Heart left ventricle (tissue), 16 donors: ENCODE results near the gene RBMS1. TPM values are rescaled to one million over a fixed set of nuclear protein-coding genes. Genes with fewer than 3 reads are reported as not detected.

Experiments used
- ATAC-seq, 4 donors: fragments of 200-7000 bp; cut with Tn5 transposase; one replicate each; pipeline ENCODE4 v1.9.1; 2020 to 2022; ENCODE audit warnings: moderate library complexity in 4 of 4, mild to moderate bottlenecking in 3 of 4, moderate number of reproducible peaks in 1 of 4
- DNase-seq, 5 donors: peaks; one replicate each; pipeline ENCODE4 v3.0.0-alpha.2; 2020
- H3K27ac ChIP-seq, 12 donors: fragments of 200-600 bp; sonication (generic) in 4 of 12; one replicate each; pipeline versions ENCODE4 v1.5.0 to v1.8.0; 2016 to 2022; ENCODE audit warnings: mild to moderate bottlenecking in 2 of 12
- H3K27me3 ChIP-seq, 9 donors: fragments of 200-600 bp; sonication (generic) in 2 of 9; one replicate each; pipeline versions ENCODE4 v1.5.1 to v1.8.0; 2016 to 2022; ENCODE audit warnings: mild to moderate bottlenecking in 3 of 9
- H3K36me3 ChIP-seq, 9 donors: fragments of 200-600 bp; sonication (generic) in 2 of 9; one replicate each; pipeline versions ENCODE4 v1.5.0 to v1.8.0; 2018 to 2022; ENCODE audit warnings: mild to moderate bottlenecking in 2 of 9
- H3K4me1 ChIP-seq, 12 donors: fragments of 200-600 bp; sonication (generic) in 4 of 12; one replicate each; pipeline versions ENCODE4 v1.5.0 to v1.8.0; 2016 to 2022; ENCODE audit warnings: mild to moderate bottlenecking in 3 of 12
- H3K4me3 ChIP-seq, 12 donors: fragments of 200-600 bp; sonication (generic) in 4 of 12; one replicate each; pipeline versions ENCODE4 v1.5.0 to v1.8.0; 2017 to 2022; ENCODE audit warnings: mild to moderate bottlenecking in 9 of 12, moderate library complexity in 4 of 12
- H3K9me3 ChIP-seq, 12 donors: fragments of 200-600 bp; sonication (generic) in 4 of 12; one replicate each; pipeline versions ENCODE4 v1.5.0 to v1.8.0; 2016 to 2022; ENCODE audit warnings: mild to moderate bottlenecking in 1 of 12
- POLR2A ChIP-seq, 2 donors: fragments of 450-650 bp; IDR thresholded peaks; one replicate each; pipeline ENCODE4 v1.6.1; 2017; ENCODE audit warnings: antibody characterized with exemption in 2 of 2, mild to moderate bottlenecking in 2 of 2, moderate library complexity in 2 of 2
- WGBS, 4 donors: extraction: QIAGEN DNeasy Blood & Tissue Kit in 2 of 4; methylation state at CpG; one replicate each; pipeline versions ENCODE4 v1.1.5 to v1.1.7; 2013 to 2018; 5-methylcytosine and 5-hydroxymethylcytosine counted together
- intact Hi-C, 10 donors: fragments of 100-400 bp; cut with DNase I; formaldehyde crosslinking; loops; one replicate each; pipeline versions ENCODE4 v1.11.1 to v1.14.2; 2022
- polyA plus RNA-seq, 2 donors: library from polyadenylated mRNA; stranded (reverse); fragments of 200-250 nt; gene quantifications; one replicate each; pipeline ENCODE4 v1.2.3, GENCODE V29; 2013
- total RNA-seq, 9 donors: library from RNA; depleted of rRNA in 2 of 9; stranded (reverse); fragments of >200 nt in 2 of 9; fragmentation: NEBNext Ultra II Directional in 3 of 9; extraction: Animal tissue kit (Norgen Biotek cat#: 25700) in 3 of 9; gene quantifications; one replicate each; pipeline versions ENCODE4 v1.1.0 to v1.2.4, GENCODE V29; 2016 to 2023
- TF ChIP-seq, protein P1 (sequence below), 12 donors: fragments of 200-600 bp; sonication (generic) in 4 of 12; IDR thresholded peaks; one replicate each; pipeline versions ENCODE4 v1.5.0 to v1.8.0; 2018 to 2022; ENCODE audit warnings: antibody characterized with exemption in 12 of 12, mild to moderate bottlenecking in 5 of 12
- donor health status: ischemic (EF 13 %, LVEDD 7.1; RV severe dilation, severe dysfunction).
- donor health status: healthy with polysubstance abuse.
- donor health status: DM: no; HTN: yes; CAD: no.
- donor health status: DM: no; HTN: no; CAD: no.
- donor health status: ischemic (EF 25% LVEDD 6.9; RV normal size, moderate dysfunction).
- donor health status: ischemic (EF 25% LVEDD 5.7; RV mildly dilated, moderate dysfunction).
- donor health status: healthy.
- donor health status: DM: yes; HTN: yes; CAD: no.
- donor health status: ischemic (EF 35%, LVEDD 5.7; RV mildly dilated, moderate dysfunction).
- donor health status: nonischemic (EF 11% LVEDD 7.7; RV severe dilation, severe dysfunction).
- donor health status: DM: yes; HTN: yes; CAD: no.
- donor health status: PGD.
- donor health status: ischemic (EF 29% LVEDD 5.4; RV normal size, mild dysfunction).
- donor health status: nonischemic (EF 23%, LVEDD 6.1; RV moderate dilation, normal function).

The RBMS1 gene
- total and polyA plus RNA-seq, 11 donors = 32.4 to 102 (median 52.6) TPM

DNA sequence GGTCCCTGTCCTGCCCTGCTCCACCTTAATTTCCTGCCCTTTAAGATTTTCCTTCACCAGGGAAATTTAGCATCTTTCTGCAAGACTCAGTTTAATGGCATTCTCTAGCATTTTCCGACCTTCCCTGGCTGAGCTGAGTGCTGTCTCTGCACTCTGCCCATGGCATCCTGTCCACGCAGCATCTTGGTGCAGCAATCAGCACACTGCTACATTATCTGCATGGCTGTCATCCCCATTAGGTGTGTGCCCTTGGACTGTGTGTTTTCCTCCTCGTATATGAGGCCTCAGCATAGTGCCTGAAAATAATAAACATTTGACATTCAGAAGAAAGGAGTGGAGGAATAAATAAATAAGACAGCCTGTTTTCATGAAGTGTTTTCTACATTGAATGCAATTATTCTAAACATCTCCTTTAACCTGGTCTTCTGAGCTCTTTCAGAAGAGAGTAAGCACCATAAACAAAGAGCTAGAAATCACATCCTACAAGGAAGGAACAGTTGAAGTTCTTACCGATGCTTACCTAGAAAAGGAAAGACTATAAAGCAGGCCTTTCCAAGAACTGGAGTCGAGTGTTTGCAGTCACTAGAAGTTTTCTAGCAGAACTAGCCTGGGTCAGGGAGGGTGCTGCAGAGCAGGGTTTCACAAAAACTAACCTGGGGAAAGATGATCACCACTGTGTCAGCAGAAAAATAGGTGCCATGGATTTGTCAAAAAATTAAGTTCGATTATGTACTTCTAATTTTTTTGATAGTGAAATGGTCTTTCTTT lies 162.2 kb downstream of the RBMS1 start:
- TF ChIP-seq POLR2A (IDR thresholded peaks at IDR 0.05) = no peak
- TF ChIP-seq, protein P1, sequence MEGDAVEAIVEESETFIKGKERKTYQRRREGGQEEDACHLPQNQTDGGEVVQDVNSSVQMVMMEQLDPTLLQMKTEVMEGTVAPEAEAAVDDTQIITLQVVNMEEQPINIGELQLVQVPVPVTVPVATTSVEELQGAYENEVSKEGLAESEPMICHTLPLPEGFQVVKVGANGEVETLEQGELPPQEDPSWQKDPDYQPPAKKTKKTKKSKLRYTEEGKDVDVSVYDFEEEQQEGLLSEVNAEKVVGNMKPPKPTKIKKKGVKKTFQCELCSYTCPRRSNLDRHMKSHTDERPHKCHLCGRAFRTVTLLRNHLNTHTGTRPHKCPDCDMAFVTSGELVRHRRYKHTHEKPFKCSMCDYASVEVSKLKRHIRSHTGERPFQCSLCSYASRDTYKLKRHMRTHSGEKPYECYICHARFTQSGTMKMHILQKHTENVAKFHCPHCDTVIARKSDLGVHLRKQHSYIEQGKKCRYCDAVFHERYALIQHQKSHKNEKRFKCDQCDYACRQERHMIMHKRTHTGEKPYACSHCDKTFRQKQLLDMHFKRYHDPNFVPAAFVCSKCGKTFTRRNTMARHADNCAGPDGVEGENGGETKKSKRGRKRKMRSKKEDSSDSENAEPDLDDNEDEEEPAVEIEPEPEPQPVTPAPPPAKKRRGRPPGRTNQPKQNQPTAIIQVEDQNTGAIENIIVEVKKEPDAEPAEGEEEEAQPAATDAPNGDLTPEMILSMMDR (IDR thresholded peaks at IDR 0.05) = no peak
- peaks cover 3 to 100% (median 98%) of the 10 kb centered on the region in 12 donors for H3K4me1 ChIP-seq
- DNase-seq = peak in 3 of 5 donors; percentile 44 to 75 (median 63)
- no peak overlapping the region for H3K4me3 ChIP-seq
- no peaks in the 10 kb centered on the region for H3K27me3 ChIP-seq
- WGBS, 4 donors = 35 to 38% (median 36%) methylated on average over 6 of the region's 6 CpGs
- intact Hi-C loops = loop anchor here in 7 of 10 donors (5.0 to 10.0 kb wide), 6 partner anchors 36 to 163 kb away; partner anchors contain the start of gene RBMS1 (in 3 of the 7)
- peak overlapping the region; percentile 25 to 76 (median 66) for H3K27ac ChIP-seq
- H3K9me3 ChIP-seq = no peaks in the 10 kb centered on the region
- peak; percentile 87 to 91 (median 88) for ATAC-seq
- H3K36me3 ChIP-seq = no peaks in the 10 kb centered on the region

DNA sequence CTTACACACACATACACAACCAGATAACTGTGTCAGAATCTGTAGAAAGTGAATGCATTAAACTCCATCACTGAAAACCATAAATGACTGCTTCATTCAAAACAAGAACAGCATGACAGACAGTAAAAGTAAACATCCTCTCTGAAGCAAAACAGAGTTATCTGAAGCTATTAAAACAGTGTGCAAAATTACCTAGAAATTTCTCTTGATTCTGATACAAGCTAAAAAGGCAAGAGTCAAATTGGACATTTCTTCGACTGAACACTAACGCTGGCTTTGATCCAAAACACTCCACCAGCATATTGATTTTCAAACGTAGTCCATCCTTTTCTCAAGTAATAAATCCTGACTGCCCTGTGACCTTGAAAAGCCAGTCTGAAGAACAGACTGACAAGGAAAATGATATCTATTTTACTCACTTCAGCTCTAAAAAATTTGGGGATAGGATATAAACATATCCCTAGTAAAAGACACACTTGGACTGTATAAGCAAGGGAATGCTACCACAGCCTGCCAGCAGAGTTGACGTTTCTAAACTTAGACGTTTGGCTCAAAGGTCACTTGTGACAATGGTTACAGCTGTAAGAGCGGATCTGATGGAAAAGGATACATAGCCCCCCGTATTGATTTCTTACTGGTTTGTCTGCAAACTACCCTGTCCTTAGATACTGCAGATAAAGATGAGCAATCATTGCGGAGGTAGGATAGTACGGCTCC lies 164.6 kb downstream of the RBMS1 start:
- ATAC-seq (peak; percentile 25 to 66 (median 64)), DNase-seq (peak in 1 of 5 donors; percentile 37)
- no peaks in the 10 kb centered on the region for H3K27me3 ChIP-seq
- no peaks in the 10 kb centered on the region for H3K36me3 ChIP-seq
- peaks cover 3 to 100% (median 98%) of the 10 kb centered on the region in 12 donors for H3K4me1 ChIP-seq
- H3K9me3 ChIP-seq = no peaks in the 10 kb centered on the region
- TF ChIP-seq POLR2A (IDR thresholded peaks at IDR 0.05) = no peak
- TF ChIP-seq, protein P1 (IDR thresholded peaks at IDR 0.05) = peak in 1 of 12 donors; percentile 8
- intact Hi-C loops = loop anchor here in 9 of 10 donors (5.0 to 10.0 kb wide), 15 partner anchors 38 to 666 kb away; partner anchors contain the start of gene RBMS1 (in 4 of the 9)
- peak overlapping the region in 3 of 12 donors; percentile 0 to 1 (median 1) for H3K4me3 ChIP-seq
- H3K27ac ChIP-seq = peak overlapping the region; percentile 17 to 76 (median 66)
- 32 to 41% (median 36%) methylated on average over 9 of the region's 9 CpGs for WGBS, 4 donors

DNA sequence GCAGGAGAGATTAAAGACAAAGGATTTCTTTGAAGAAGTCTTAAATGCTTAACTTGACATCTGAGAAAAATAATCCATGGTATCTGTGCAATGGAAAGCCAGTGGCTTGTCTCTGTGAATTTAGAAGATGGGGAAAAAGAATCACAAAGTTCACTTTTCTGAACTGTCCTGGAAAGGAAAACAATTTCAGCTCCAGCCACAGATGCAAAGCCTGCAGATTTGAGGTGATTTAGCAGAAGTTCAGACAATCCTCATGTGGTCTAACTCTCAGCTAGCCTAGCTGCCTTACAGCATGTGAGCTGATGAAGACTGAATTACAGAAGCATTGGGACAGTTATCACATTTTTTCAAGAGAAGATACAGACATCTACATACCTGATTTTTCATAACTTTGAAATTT lies 166.8 kb downstream of the RBMS1 start:
- Histone ChIP-seq H3K27ac (peak overlapping the region in 3 of 12 donors; percentile 25 to 76 (median 36)), H3K27me3 (no peaks in the 10 kb centered on the region), H3K9me3 (no peaks in the 10 kb centered on the region), H3K4me1 (peaks cover 3 to 99% (median 85%) of the 10 kb centered on the region in 12 donors), H3K4me3 (no peak overlapping the region), H3K36me3 (no peaks in the 10 kb centered on the region)
- intact Hi-C loops = loop anchor here in 9 of 10 donors (5.0 to 10.0 kb wide), 15 partner anchors 41 to 668 kb away; partner anchors contain the start of gene RBMS1 (in 4 of the 9)
- ATAC-seq (no peak), DNase-seq (no peak)
- TF ChIP-seq, protein P1 (IDR thresholded peaks at IDR 0.05) = no peak
- TF ChIP-seq POLR2A (IDR thresholded peaks at IDR 0.05) = no peak

DNA sequence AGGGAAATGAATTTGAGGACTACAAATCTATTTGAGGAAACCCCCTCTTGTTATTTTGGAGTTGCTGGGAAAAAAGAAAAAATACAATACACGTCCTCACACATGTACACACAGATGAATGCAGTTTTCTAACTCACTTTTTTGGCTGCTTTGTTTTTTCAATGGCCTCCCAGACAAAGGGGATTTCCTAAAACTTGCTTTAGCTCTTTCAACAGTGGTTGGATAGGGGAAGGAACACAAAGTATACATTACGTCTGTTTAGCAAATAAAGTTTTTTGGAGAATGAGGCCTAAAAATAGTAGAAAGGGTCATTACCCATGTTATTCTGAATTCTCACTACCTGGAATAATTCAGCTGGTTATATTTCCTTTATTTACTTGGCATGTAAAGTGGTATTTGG lies 168.2 kb downstream of the RBMS1 start:
- intact Hi-C loops = loop anchor here in 9 of 10 donors (5.0 to 10.0 kb wide), 15 partner anchors 42 to 669 kb away; partner anchors contain the start of gene RBMS1 (in 4 of the 9)
- DNase-seq (no peak), ATAC-seq (no peak)
- Histone ChIP-seq H3K27ac (peak overlapping the region in 7 of 12 donors; percentile 4 to 76 (median 25)), H3K9me3 (no peaks in the 10 kb centered on the region), H3K4me3 (no peak overlapping the region), H3K4me1 (peaks cover 3 to 99% (median 84%) of the 10 kb centered on the region in 12 donors), H3K27me3 (no peaks in the 10 kb centered on the region), H3K36me3 (no peaks in the 10 kb centered on the region)
- 60 to 67% (median 64%) methylated on average over 2 of the region's 2 CpGs for WGBS, 4 donors
- TF ChIP-seq, protein P1 (IDR thresholded peaks at IDR 0.05) = no peak
- no peak for TF ChIP-seq POLR2A (IDR thresholded peaks at IDR 0.05)
